ENCODE results near the gene HOXD13.

- no peak for TF ChIP-seq CTCF (conservative IDR thresholded peaks at IDR 0.05)
- no peak for TF ChIP-seq EZH2 (IDR thresholded peaks at IDR 0.05; ENCODE audit: low read depth)
These were observed 18.1 kb downstream of the HOXD13 start for GRCh38 chr2:176110415-176111308.

All from PC-9 (cell line).